Right cardiac atrium (tissue), 5 donors: ENCODE measurements around the gene SELENON. TPM values are rescaled to one million over a fixed set of nuclear protein-coding genes. Genes with fewer than 3 reads are reported as not detected.

Source experiments
- ATAC-seq, 2 donors: fragments of 200-7000 bp; cut with Tn5 transposase; one replicate each; pipeline versions ENCODE4 v1.8.0 to v1.9.1; 2020; ENCODE audit warnings: moderate library complexity in 2 of 2, mild to moderate bottlenecking in 1 of 2
- DNase-seq, 3 donors: peaks; one replicate each; pipeline ENCODE4 v3.0.0-alpha.2; 2020
- H3K27ac ChIP-seq: one replicate; pipeline ENCODE4 v1.5.1; 2013; ENCODE audit warnings: mild to moderate bottlenecking, low read length, control low read depth, moderate library complexity
- H3K27me3 ChIP-seq: one replicate; pipeline ENCODE4 v1.6.1; 2013; ENCODE audit not compliant: control insufficient read depth, insufficient read depth
- H3K4me1 ChIP-seq: one replicate; pipeline ENCODE4 v1.6.1; 2013; ENCODE audit warnings: low read length; ENCODE audit not compliant: control insufficient read depth, insufficient read depth
- H3K4me3 ChIP-seq: one replicate; pipeline ENCODE4 v1.5.1; 2013; ENCODE audit warnings: low read length, control low read depth
- H3K9me3 ChIP-seq: one replicate; pipeline ENCODE4 v1.6.1; 2013; ENCODE audit warnings: low read length; ENCODE audit not compliant: control insufficient read depth
- WGBS: extraction: QIAGEN DNeasy Blood & Tissue Kit; methylation state at CpG from one replicate; pipeline ENCODE4 v1.1.7; 2013; 5-methylcytosine and 5-hydroxymethylcytosine counted together
- intact Hi-C, 4 donors: fragments of 100-400 bp; cut with DNase I; formaldehyde crosslinking; loops; one replicate each; pipeline versions ENCODE4 v1.11.0 to v1.14.0; 2022 to 2023
- polyA plus RNA-seq: library from polyadenylated mRNA; stranded (reverse); fragments of 200-250 nt; gene quantifications from one replicate; pipeline ENCODE4 v1.2.3, GENCODE V29; 2013
- total RNA-seq, 4 donors: library from RNA; stranded (reverse); fragmentation: NEBNext Ultra II Directional; extraction: Animal tissue kit (Norgen Biotek cat#: 25700); gene quantifications; one replicate each; pipeline ENCODE4 v1.2.1, GENCODE V29; 2021
- donor health status: healthy with polysubstance abuse.
- donor health status: DM: no; HTN: yes; CAD: no.
- donor health status: DM: no; HTN: no; CAD: no.
- donor health status: DM: no; HTN: yes; CAD: no; lungs with severe emphysema.
- donor health status: DM: yes; HTN: yes; CAD: no.

SELENON gene
- total and polyA plus RNA-seq, 5 donors = 26.4 to 48.2 (median 37.8) TPM

- ATAC-seq (no peak), DNase-seq (peak in 1 of 3 donors; percentile 39)
- no peaks in the 10 kb centered on the region for H3K27me3 ChIP-seq
- H3K4me3 ChIP-seq = no peak overlapping the region
- 62% methylated on average over 18 of the region's 18 CpGs for WGBS
- H3K27ac ChIP-seq = no peak overlapping the region
- intact Hi-C loops = no loop called here
- H3K4me1 ChIP-seq = no peaks in the 10 kb centered on the region
- no peaks in the 10 kb centered on the region for H3K9me3 ChIP-seq
Observed at GRCh38 chr1:25782608-25783201, 17.3 kb upstream of the SELENON start.

GRCh38 chr1:25784575-25785051 lies 15.4 kb upstream of the SELENON start:
- peak; percentile 82 to 89 for ATAC-seq
- 50% methylated on average over 9 of the region's 9 CpGs for whole genome bisulfite sequencing
- no peaks in the 10 kb centered on the region for H3K27me3 ChIP-seq
- peak; percentile 67 to 86 (median 86) for DNase-seq
- H3K4me3 ChIP-seq = no peak overlapping the region
- no peaks in the 10 kb centered on the region for H3K4me1 ChIP-seq
- intact Hi-C loops = no loop called here
- no peaks in the 10 kb centered on the region for H3K9me3 ChIP-seq
- no peak overlapping the region for H3K27ac ChIP-seq

- Histone ChIP-seq H3K4me3 (no peak overlapping the region), H3K9me3 (no peaks in the 10 kb centered on the region), H3K4me1 (no peaks in the 10 kb centered on the region), H3K27me3 (no peaks in the 10 kb centered on the region), H3K27ac (no peak overlapping the region)
- peak in 1 of 3 donors; percentile 12 for DNase-seq
- ATAC-seq = no peak
- intact Hi-C loops = no loop called here
- WGBS = 78% methylated on average over 10 of the region's 10 CpGs
Observed at GRCh38 chr1:25785333-25786067, 14.5 kb upstream of the SELENON start.

- 68% methylated on average over 11 of the region's 11 CpGs for WGBS
- H3K9me3 ChIP-seq = no peaks in the 10 kb centered on the region
- no peak overlapping the region for H3K4me3 ChIP-seq
- DNase-seq (peak in 1 of 3 donors; percentile 50), ATAC-seq (no peak)
- no peaks in the 10 kb centered on the region for H3K27me3 ChIP-seq
- intact Hi-C loops = no loop called here
- no peak overlapping the region for H3K27ac ChIP-seq
- no peaks in the 10 kb centered on the region for H3K4me1 ChIP-seq
Observed at GRCh38 chr1:25786887-25787759, 12.9 kb upstream of the SELENON start.

GRCh38 chr1:25787760-25788166 lies 12.2 kb upstream of the SELENON start:
- Histone ChIP-seq H3K27me3 (no peaks in the 10 kb centered on the region), H3K4me1 (no peaks in the 10 kb centered on the region), H3K27ac (no peak overlapping the region), H3K4me3 (no peak overlapping the region), H3K9me3 (no peaks in the 10 kb centered on the region)
- ATAC-seq (no peak), DNase-seq (no peak)
- WGBS = 83% methylated on average over 5 of the region's 5 CpGs
- intact Hi-C loops = no loop called here

- Histone ChIP-seq H3K27ac (no peak overlapping the region), H3K9me3 (no peaks in the 10 kb centered on the region), H3K4me1 (no peaks in the 10 kb centered on the region), H3K27me3 (no peaks in the 10 kb centered on the region), H3K4me3 (no peak overlapping the region)
- ATAC-seq = no peak
- DNase-seq = no peak
- WGBS = 85% methylated on average over 6 of the region's 6 CpGs
- intact Hi-C loops = loop anchor here in 2 of 4 donors (10.0 kb wide), 2 partner anchors 86 to 96 kb away; no protein-coding TSS in a partner anchor
Observed at GRCh38 chr1:25790472-25790871, 9.5 kb upstream of the SELENON start.

GRCh38 chr1:25792115-25792514 lies 7.9 kb upstream of the SELENON start:
- no peak overlapping the region for H3K4me3 ChIP-seq
- no peaks in the 10 kb centered on the region for H3K4me1 ChIP-seq
- 61% methylated on average over 4 of the region's 4 CpGs for WGBS
- H3K27me3 ChIP-seq = no peaks in the 10 kb centered on the region
- DNase-seq (no peak), ATAC-seq (no peak)
- H3K9me3 ChIP-seq = no peaks in the 10 kb centered on the region
- no peak overlapping the region for H3K27ac ChIP-seq
- intact Hi-C loops = loop anchor here in 2 of 4 donors (10.0 kb wide), 2 partner anchors 87 to 97 kb away; no protein-coding TSS in a partner anchor

- ATAC-seq (no peak), DNase-seq (peak in 2 of 3 donors; percentile 8 to 25)
- no peak overlapping the region for H3K27ac ChIP-seq
- intact Hi-C loops = loop anchor here in 2 of 4 donors (10.0 kb wide), 2 partner anchors 89 to 99 kb away; no protein-coding TSS in a partner anchor
- H3K9me3 ChIP-seq = no peaks in the 10 kb centered on the region
- no peaks in the 10 kb centered on the region for H3K27me3 ChIP-seq
- no peaks in the 10 kb centered on the region for H3K4me1 ChIP-seq
- 72% methylated on average over 7 of the region's 7 CpGs for WGBS
- H3K4me3 ChIP-seq = no peak overlapping the region
Observed at GRCh38 chr1:25793585-25794170, 6.3 kb upstream of the SELENON start.

GRCh38 chr1:25794325-25794724 lies 5.7 kb upstream of the SELENON start:
- DNase-seq = no peak
- Histone ChIP-seq H3K9me3 (no peaks in the 10 kb centered on the region), H3K4me3 (no peak overlapping the region), H3K27ac (no peak overlapping the region), H3K4me1 (no peaks in the 10 kb centered on the region), H3K27me3 (no peaks in the 10 kb centered on the region)
- ATAC-seq = no peak
- intact Hi-C loops = loop anchor here in 2 of 4 donors (10.0 kb wide), 2 partner anchors 90 to 100 kb away; no protein-coding TSS in a partner anchor
- 40% methylated on average over 8 of the region's 8 CpGs for WGBS

- DNase-seq (no peak), ATAC-seq (no peak)
- no peak overlapping the region for H3K27ac ChIP-seq
- WGBS = 75% methylated on average over 2 of the region's 2 CpGs
- H3K27me3 ChIP-seq = no peaks in the 10 kb centered on the region
- no peaks in the 10 kb centered on the region for H3K9me3 ChIP-seq
- H3K4me3 ChIP-seq = no peak overlapping the region
- intact Hi-C loops = loop anchor here in 2 of 4 donors (5.0 to 10.0 kb wide), 3 partner anchors 90 to 178 kb away; partner anchors contain the start of gene MAN1C1 (in 2 of the 2)
- H3K4me1 ChIP-seq = no peaks in the 10 kb centered on the region
Observed at GRCh38 chr1:25795211-25795610, 4.8 kb upstream of the SELENON start.
